Measurements from ENCODE around the gene IL1A. TPM values are rescaled to one million over a fixed set of nuclear protein-coding genes. Genes with fewer than 3 reads are reported as not detected.

Gene IL1A
- total and polyA plus RNA-seq, 4 donors: 1.1 to 15.5 (median 2.4) TPM

GRCh38 chr2:112793449-112793978, 9.2 kb upstream of the IL1A start:
- no peak overlapping the region for H3K9ac ChIP-seq (ENCODE audit: insufficient read depth in 1 of 2, low read length in 2 of 2)
- peaks cover 0 to 5% (median 0%) of the 10 kb centered on the region in 4 donors for H3K9me3 ChIP-seq (ENCODE audit: control insufficient read depth in 4 of 4, insufficient read depth in 3 of 4, low read length in 3 of 4)
- 31 to 49% methylated on average over 3 of the region's 3 CpGs for WGBS, 2 donors
- no peak for DNase-seq
- no peak for ATAC-seq (ENCODE audit: insufficient read depth, low FRiP score)
- H3K27ac ChIP-seq (ENCODE audit: low read depth in 1 of 2, low read length in 1 of 2): peak overlapping the region in 1 of 2 donors; percentile 4
- no peak overlapping the region for H3K4me3 ChIP-seq
- H3K36me3 ChIP-seq (ENCODE audit: control insufficient read depth in 4 of 4, insufficient read depth in 4 of 4, low read length in 4 of 4): no peaks in the 10 kb centered on the region
- H3K4me1 ChIP-seq (ENCODE audit: control insufficient read depth in 5 of 5, insufficient read depth in 5 of 5, low read length in 5 of 5): peaks cover 0 to 23% (median 4%) of the 10 kb centered on the region in 5 donors
- no peak for TF ChIP-seq CTCF (IDR thresholded peaks at IDR 0.05; ENCODE audit: control extremely low read depth, extremely low read depth)
- H3K27me3 ChIP-seq (ENCODE audit: control insufficient read depth in 3 of 3, insufficient read depth in 3 of 3, low read length in 2 of 3): no peaks in the 10 kb centered on the region

- no peak for TF ChIP-seq CTCF (IDR thresholded peaks at IDR 0.05; ENCODE audit: control extremely low read depth, extremely low read depth)
- ATAC-seq (ENCODE audit: insufficient read depth, low FRiP score) (no peak), DNase-seq (no peak)
- Histone ChIP-seq H3K4me1 (ENCODE audit: control insufficient read depth in 5 of 5, insufficient read depth in 5 of 5, low read length in 5 of 5) (peaks cover 0 to 23% (median 4%) of the 10 kb centered on the region in 5 donors), H3K4me3 (no peak overlapping the region), H3K9ac (ENCODE audit: insufficient read depth in 1 of 2, low read length in 2 of 2) (no peak overlapping the region), H3K27ac (ENCODE audit: low read depth in 1 of 2, low read length in 1 of 2) (no peak overlapping the region), H3K36me3 (ENCODE audit: control insufficient read depth in 4 of 4, insufficient read depth in 4 of 4, low read length in 4 of 4) (no peaks in the 10 kb centered on the region), H3K27me3 (ENCODE audit: control insufficient read depth in 3 of 3, insufficient read depth in 3 of 3, low read length in 2 of 3) (no peaks in the 10 kb centered on the region), H3K9me3 (ENCODE audit: control insufficient read depth in 4 of 4, insufficient read depth in 3 of 4, low read length in 3 of 4) (peaks cover 0 to 2% (median 0%) of the 10 kb centered on the region in 4 donors)
- WGBS, 2 donors: 85 to 90% methylated on average over 5 of the region's 5 CpGs
These were observed 8.1 kb upstream of the IL1A start for GRCh38 chr2:112792419-112792818.

- TF ChIP-seq CTCF (IDR thresholded peaks at IDR 0.05; ENCODE audit: control extremely low read depth, extremely low read depth): no peak
- no peak for DNase-seq
- H3K27ac ChIP-seq (ENCODE audit: low read depth in 1 of 2, low read length in 1 of 2): no peak overlapping the region
- H3K9me3 ChIP-seq (ENCODE audit: control insufficient read depth in 4 of 4, insufficient read depth in 3 of 4, low read length in 3 of 4): peaks cover 0 to 2% (median 0%) of the 10 kb centered on the region in 4 donors
- H3K27me3 ChIP-seq (ENCODE audit: control insufficient read depth in 3 of 3, insufficient read depth in 3 of 3, low read length in 2 of 3): no peaks in the 10 kb centered on the region
- H3K9ac ChIP-seq (ENCODE audit: insufficient read depth in 1 of 2, low read length in 2 of 2): no peak overlapping the region
- H3K36me3 ChIP-seq (ENCODE audit: control insufficient read depth in 4 of 4, insufficient read depth in 4 of 4, low read length in 4 of 4): no peaks in the 10 kb centered on the region
- peaks cover 0 to 23% (median 4%) of the 10 kb centered on the region in 5 donors for H3K4me1 ChIP-seq (ENCODE audit: control insufficient read depth in 5 of 5, insufficient read depth in 5 of 5, low read length in 5 of 5)
- ATAC-seq (ENCODE audit: insufficient read depth, low FRiP score): no peak
- no peak overlapping the region for H3K4me3 ChIP-seq
- 95 to 97% methylated on average over 3 of the region's 3 CpGs for WGBS, 2 donors
These were observed 7.5 kb upstream of the IL1A start for GRCh38 chr2:112791693-112792230.
